Activated T-cell treated with anti-CD3 and anti-CD28 coated beads for 48 hours (primary cell): ENCODE results near the gene PLXND1.
"Not testable (repeated sequence)": the region's sequence is repeated elsewhere in the genome, so short reads cannot be mapped to it uniquely, and the experiment has no call there.

Source experiments
- DNase-seq: peaks from one replicate; pipeline ENCODE4 v3.0.0-alpha.2; 2020; ENCODE audit warnings: low read depth

PLXND1 gene

GRCh38 chr3:129614927-129615363, 8.5 kb upstream of the PLXND1 start:
- DNase-seq = no peak

DNA sequence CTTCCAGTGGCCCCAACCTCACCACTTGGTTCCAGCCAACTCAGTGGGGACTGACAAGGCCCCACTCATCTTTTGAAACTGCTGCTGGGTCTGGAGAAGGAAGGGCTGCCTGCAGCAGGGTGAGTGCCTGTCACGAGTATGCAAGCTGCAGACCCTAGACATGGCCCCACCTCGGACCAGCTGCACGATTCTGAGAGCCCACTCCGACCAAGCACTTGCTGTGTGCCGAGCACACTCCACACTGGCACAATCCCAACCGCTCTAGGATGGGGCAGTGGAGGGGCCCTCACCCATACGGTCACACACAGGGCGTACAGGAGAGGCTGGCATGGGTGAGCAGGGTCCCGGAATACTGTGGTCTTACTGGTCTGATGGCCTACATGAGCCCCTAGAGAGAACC, 8.0 kb upstream of the PLXND1 start:
- no peak for DNase-seq

DNA sequence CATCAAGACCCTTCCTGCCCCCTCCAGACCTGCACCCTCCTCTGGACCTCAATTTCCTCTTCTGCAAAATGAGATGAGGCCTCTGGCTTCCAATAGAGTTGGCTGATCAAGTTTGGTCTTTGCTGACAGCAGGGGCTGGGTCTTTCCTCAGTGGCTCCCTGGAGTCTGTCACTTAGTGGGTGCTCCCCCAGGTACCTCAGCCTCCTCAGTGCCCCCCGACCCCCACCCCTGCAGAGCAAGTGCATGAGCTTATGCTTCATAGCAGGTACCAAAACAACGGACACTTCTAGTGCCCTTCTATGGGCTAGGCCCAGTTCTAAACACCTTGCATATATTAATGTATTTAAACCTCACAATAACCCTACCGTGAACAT, 6.9 kb upstream of the PLXND1 start:
- DNase-seq = no peak

GRCh38 chr3:129612534-129613366, 6.3 kb upstream of the PLXND1 start:
- no peak for DNase-seq

DNA sequence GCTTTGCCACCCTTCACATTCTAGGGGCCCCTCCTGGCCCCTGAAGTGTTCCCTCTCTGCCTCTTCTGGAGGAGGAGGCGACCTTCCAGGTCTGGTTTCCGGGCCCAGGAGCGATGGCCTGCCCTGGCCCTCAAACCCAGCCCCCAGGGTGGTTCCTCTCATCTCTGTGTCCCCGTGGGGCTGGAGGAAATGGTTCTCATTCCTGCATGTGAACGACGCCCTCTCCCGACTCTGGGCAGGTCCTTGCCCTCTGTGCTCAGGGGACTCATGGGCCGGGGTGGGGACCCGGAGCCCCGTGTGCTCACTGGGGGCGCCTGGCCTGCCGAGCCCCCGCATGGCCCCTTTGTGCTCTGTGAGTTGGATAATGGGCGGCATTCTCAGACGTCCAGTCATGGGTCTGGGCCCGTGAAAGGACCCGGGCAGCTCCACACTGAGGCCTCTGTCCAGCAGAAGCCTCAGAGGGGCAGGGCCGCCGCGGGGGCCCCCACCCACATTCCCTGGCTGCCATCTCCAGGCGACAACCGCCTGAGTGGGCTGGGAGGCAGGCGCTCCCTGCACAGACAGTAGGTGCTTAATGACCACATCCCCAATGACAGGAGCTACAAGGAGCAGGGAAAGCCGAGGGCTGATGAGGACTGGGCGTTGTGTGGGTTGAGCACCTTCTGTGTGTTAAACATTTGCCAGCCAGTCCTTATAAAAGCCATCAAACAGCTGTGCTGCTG, 5.5 kb upstream of the PLXND1 start:
- no peak for DNase-seq

DNA sequence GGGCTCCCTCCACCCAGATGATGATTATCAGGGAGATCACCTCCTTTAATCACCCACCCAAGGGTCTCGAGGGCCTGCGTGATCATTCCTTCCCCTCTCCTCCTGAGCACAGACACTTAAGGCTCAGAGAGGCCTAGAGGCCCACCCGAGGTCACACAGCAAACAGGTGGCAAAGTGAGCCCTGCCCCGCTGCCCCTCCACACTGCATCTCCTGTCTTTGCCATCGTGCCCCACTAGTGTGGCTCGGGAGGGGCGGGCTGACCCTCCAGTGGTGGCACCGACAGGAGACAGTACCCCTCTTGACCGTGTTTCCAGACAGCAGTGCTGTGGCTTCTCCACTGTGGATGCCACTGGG, 4.9 kb upstream of the PLXND1 start:
- DNase-seq = no peak

DNA sequence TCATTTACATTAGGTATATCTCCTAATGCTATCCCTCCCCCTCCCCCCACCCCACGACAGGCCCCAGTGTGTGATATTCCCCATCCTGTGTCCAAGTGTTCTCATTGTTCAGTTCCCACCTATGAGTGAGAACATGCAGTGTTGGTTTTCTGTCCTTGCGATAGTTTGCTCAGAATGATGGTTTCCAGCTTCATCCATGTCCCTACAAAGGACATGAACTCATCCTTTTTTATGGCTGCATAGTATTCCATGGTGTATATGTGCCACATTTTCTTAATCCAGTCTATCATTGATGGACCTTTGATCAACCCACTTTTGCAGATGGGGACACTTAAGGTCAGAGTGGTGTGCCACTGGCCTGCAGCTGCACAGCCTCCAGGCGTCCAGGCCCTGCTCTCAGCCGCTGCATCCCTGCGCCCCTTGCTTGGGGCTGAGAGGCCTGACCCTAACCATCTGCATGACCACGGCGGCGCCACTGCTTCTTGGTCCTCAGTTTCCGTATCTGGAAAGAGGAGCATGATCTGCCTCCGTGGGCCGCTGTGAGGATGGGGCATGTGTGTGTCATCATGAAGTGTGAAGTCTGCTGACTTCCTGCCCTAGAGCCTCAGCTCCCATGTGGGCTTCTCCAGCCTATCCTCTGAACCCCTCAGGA, 4.4 kb upstream of the PLXND1 start:
- DNase-seq = not testable (repeated sequence)

- no peak for DNase-seq
Observed at GRCh38 chr3:129610276-129610675, 3.8 kb upstream of the PLXND1 start.

DNA sequence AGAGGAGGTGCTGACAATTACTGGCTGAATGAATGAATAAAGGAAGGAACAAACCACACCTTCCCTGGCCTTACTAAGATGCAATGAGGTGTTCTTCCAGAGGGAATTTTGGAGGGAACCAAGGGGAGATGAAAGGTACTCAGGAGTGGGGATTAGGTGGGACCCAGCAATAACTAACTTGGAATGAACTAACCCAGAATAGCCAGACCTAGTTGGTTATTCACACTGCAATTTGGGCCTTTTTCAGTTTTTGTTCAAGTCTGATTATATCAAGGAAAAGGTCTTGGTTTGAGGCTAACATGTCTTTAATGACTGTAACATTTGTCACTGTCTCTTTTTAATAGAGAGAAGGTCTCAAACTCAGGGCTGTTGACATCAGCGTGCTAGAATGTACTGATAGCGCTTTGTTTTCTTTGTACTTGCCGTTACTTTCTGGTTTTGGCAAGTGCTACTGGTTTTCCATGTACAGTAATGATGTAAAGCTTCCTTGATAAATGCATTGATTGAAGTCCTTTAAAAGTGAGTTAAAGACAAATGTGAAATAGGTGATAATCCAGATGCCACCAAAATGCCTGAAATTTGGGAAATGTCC, 3.2 kb upstream of the PLXND1 start:
- no peak for DNase-seq

DNA sequence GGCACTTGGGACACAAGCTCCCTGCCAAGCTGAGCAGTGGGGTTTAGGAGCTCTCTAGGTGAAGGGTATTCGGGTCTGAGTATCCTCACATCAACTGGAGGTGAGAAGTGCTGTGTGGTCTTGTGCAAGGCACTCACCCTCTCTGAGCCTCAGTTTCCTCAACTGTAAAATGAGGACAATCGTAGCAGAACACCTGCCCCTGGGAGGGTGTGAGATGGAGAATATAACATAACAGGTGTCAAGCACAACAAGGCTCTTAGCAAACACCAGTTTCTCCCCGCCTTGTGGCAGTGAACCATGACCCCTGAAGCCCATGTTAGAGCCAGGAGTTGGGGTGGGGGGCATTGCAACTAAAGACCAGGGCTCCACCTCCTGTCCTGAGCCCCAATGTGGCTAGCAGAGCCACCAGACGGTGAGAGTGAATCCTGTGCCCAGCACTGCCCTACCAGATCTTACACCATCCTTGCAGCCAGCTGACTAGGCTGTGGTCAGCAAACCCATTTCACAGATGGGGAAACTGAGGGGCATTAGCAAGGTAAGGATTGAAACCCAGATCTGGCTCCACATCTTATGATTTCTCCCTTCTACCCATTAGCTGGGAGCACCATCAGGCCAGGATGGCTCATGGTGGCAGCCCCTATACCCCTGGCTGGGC, 2.6 kb upstream of the PLXND1 start:
- DNase-seq = no peak

GRCh38 chr3:129608087-129608935, 1.8 kb upstream of the PLXND1 start:
- no peak for DNase-seq

GRCh38 chr3:129607391-129608068, 1.1 kb upstream of the PLXND1 start:
- DNase-seq = no peak

- DNase-seq = peak; percentile 12
Observed at GRCh38 chr3:129605922-129606635, 397 bp downstream of the PLXND1 start.

GRCh38 chr3:129605203-129605921, 1.1 kb downstream of the PLXND1 start:
- peak; percentile 48 for DNase-seq

GRCh38 chr3:129604767-129605166, 1.7 kb downstream of the PLXND1 start:
- DNase-seq = no peak

GRCh38 chr3:129603991-129604749, 2.3 kb downstream of the PLXND1 start:
- no peak for DNase-seq

DNA sequence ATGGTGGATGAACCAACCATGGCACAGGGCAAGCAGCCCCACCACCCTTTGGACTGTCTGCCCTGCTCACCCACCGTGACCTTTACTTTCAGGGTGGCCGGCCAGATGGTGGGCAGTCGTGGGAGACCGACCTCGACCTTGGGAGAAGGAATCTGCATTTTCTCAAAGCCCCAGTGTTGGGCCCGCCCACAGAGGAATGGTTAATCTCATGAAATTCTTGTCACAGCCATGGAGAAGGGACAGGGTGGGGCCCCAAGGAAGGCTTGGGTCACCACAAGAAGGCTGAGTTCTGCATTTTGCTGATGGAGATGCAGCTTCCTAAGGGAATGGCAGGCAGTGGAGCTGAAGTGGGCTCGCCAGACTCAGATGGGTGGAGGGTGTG, 2.9 kb downstream of the PLXND1 start:
- no peak for DNase-seq

DNA sequence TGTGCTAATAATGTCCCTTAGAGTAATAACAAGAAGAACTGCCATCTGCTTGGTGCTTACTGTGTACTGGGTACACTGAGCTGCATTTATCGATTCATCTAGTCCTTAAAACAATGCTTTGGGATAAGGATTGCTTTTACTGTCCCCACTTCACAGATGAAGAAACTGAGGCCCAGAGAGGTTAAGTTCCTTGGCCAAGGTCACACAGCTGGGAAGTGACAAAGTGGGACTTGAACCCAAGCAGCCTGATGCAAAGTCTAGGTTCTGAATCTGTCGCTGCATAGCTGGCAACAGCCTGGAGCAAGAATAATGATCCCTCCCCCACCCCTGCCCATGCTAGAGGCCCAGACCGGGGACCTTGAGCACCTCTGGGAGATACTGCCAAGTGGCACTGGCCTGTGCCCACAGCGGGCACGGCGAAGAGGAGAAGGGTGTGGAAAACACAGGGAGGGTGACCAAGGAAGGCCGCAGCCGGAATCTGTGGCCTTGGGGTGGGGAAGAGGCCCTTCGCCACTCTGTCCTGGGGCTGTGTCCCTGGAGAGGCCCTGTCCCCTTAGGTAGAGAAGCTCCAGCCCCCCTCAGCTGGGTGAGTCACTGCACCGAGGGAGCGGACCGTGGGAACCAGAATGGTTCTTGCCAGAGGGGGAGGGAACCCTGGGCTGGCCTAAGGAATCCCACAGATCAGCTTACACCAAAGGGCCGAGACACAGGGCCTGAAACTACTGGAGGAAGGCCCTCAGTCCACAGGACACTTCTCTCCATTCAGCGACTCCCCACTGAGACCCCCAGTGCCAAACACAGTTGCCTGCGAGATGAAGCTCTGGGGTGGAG, 3.5 kb downstream of the PLXND1 start:
- no peak for DNase-seq
